CD14-positive monocyte (primary cell): ENCODE results near the gene WDR64. TPM values are rescaled to one million over a fixed set of nuclear protein-coding genes. Genes with fewer than 3 reads are reported as not detected.

ENCODE experiments used
- DNase-seq, 3 donors: peaks; one replicate each; pipeline ENCODE4 v3.0.0-alpha.2; 2011 to 2022
- H2AFZ ChIP-seq: 2 replicates; pipeline ENCODE4 v1.6.0; 2012; ENCODE audit warnings: mild to moderate bottlenecking, low read depth, low read length, inconsistent platforms; ENCODE audit not compliant: insufficient read depth, poor library complexity, severe bottlenecking
- H3K27ac ChIP-seq, 2 donors: 1 replicate in 1 of 2; 2 replicates in 1 of 2; pipeline ENCODE4 v1.5.1; 2012 to 2013; ENCODE audit warnings: low read length in 2 of 2, control low read depth in 1 of 2, inconsistent platforms in 1 of 2, low read depth in 1 of 2, mild to moderate bottlenecking in 1 of 2
- H3K27me3 ChIP-seq, 2 donors: one replicate each; pipeline versions ENCODE4 v1.6.0 to v1.6.1; 2011 to 2013; ENCODE audit warnings: low read length in 2 of 2; ENCODE audit not compliant: control insufficient read depth in 2 of 2, insufficient read depth in 2 of 2
- H3K36me3 ChIP-seq, 2 donors: replicated peaks in 1 of 2; 1 replicate in 1 of 2; 2 replicates in 1 of 2; pipeline versions ENCODE4 v1.5.1 to v1.6.1; 2012 to 2013; ENCODE audit warnings: low read length in 2 of 2, control low read depth in 1 of 2, inconsistent platforms in 1 of 2, mild to moderate bottlenecking in 1 of 2; ENCODE audit not compliant: insufficient read depth in 2 of 2, control insufficient read depth in 1 of 2
- H3K4me1 ChIP-seq, 2 donors: 1 replicate in 1 of 2; 2 replicates in 1 of 2; pipeline versions ENCODE4 v1.5.1 to v1.6.1; 2012 to 2013; ENCODE audit warnings: low read length in 2 of 2, control low read depth in 1 of 2, inconsistent platforms in 1 of 2, mild to moderate bottlenecking in 1 of 2, moderate library complexity in 1 of 2; ENCODE audit not compliant: insufficient read depth in 2 of 2, control insufficient read depth in 1 of 2
- H3K4me2 ChIP-seq: replicated peaks from 2 replicates; pipeline ENCODE3; 2012; ENCODE audit warnings: low read length, moderate library complexity, mild to moderate bottlenecking; ENCODE audit not compliant: poor library complexity, severe bottlenecking; ENCODE audit errors: extremely low read depth
- H3K4me3 ChIP-seq, 3 experiments: fragments of 200-600 bp in 1 of 3; sonication (generic) in 1 of 3; replicated peaks in 1 of 3; 1 replicate in 2 of 3; 2 replicates in 1 of 3; pipeline ENCODE4 v1.5.1; 2011 to 2013; ENCODE audit warnings: low read length in 3 of 3, mild to moderate bottlenecking in 3 of 3, control low read depth in 2 of 3, low read depth in 2 of 3, inconsistent platforms in 1 of 3, moderate library complexity in 1 of 3
- H3K79me2 ChIP-seq: 2 replicates; pipeline ENCODE4 v1.6.0; 2012; ENCODE audit warnings: mild to moderate bottlenecking, control low read depth, inconsistent platforms, low read length, moderate library complexity; ENCODE audit not compliant: insufficient read depth
- H3K9ac ChIP-seq: 2 replicates; pipeline ENCODE4 v1.6.0; 2017; ENCODE audit warnings: low read length, mild to moderate bottlenecking; ENCODE audit not compliant: insufficient read depth, poor library complexity, severe bottlenecking
- H3K9me3 ChIP-seq, 2 donors: replicated peaks in 1 of 2; 1 replicate in 1 of 2; 2 replicates in 1 of 2; pipeline versions ENCODE4 v1.5.1 to v1.6.1; 2012 to 2013; ENCODE audit warnings: low read length in 2 of 2, control low read depth in 1 of 2; ENCODE audit not compliant: control insufficient read depth in 1 of 2, insufficient read depth in 1 of 2
- H4K20me1 ChIP-seq: 2 replicates; pipeline ENCODE4 v1.6.0; 2012; ENCODE audit warnings: mild to moderate bottlenecking, low read length, control low read depth, moderate library complexity; ENCODE audit not compliant: insufficient read depth
- H3K27ac Mint-ChIP-seq, 7 donors: one replicate each; pipeline ENCODE4 v1.8.0; 2020; ENCODE audit warnings: mild to moderate bottlenecking in 7 of 7, mixed read lengths in 7 of 7, moderate library complexity in 6 of 7, inconsistent platforms in 2 of 7
- H3K27me3 Mint-ChIP-seq, 3 donors: one replicate each; pipeline ENCODE4 v1.8.0; 2021 to 2022; ENCODE audit warnings: low read depth in 3 of 3, mild to moderate bottlenecking in 3 of 3, mixed read lengths in 3 of 3, moderate library complexity in 3 of 3, inconsistent platforms in 1 of 3
- H3K36me3 Mint-ChIP-seq, 2 donors: one replicate each; pipeline ENCODE4 v1.8.0; 2020; ENCODE audit warnings: mixed read lengths in 2 of 2, inconsistent platforms in 1 of 2, mild to moderate bottlenecking in 1 of 2
- H3K4me1 Mint-ChIP-seq: one replicate; pipeline ENCODE4 v1.8.0; 2020; ENCODE audit warnings: mild to moderate bottlenecking, mixed read lengths
- H3K4me3 Mint-ChIP-seq, 2 donors: one replicate each; pipeline ENCODE4 v1.8.0; 2020; ENCODE audit warnings: mild to moderate bottlenecking in 2 of 2, mixed read lengths in 2 of 2, moderate library complexity in 1 of 2
- H3K9me3 Mint-ChIP-seq, 7 donors: one replicate each; pipeline ENCODE4 v1.8.0; 2020 to 2022; ENCODE audit warnings: mixed read lengths in 7 of 7, mild to moderate bottlenecking in 6 of 7, moderate library complexity in 6 of 7, inconsistent platforms in 2 of 7
- WGBS: methylation state at CpG from one replicate; pipeline ENCODE4 v1.1.5; 2013; ENCODE audit warnings: missing lambda C conversion rate; ENCODE audit not compliant: insufficient coverage; 5-methylcytosine and 5-hydroxymethylcytosine counted together
- intact Hi-C, 2 donors: fragments of 100-400 bp; cut with micrococcal nuclease; formaldehyde crosslinking; loops; one replicate each; pipeline versions ENCODE4 v1.15.0 to v1.15.1; 2023
- polyA plus RNA-seq, 3 donors: library from polyadenylated mRNA; depleted of rRNA in 1 of 3; unstranded in 2 of 3; stranded (reverse) in 1 of 3; fragments of 300-500 nt in 2 of 3; fragments of >200 nt in 1 of 3; fragmentation: Illumina TruSeq in 2 of 3; gene quantifications; 1 replicate in 2 of 3; 2 replicates in 1 of 3; pipeline ENCODE4 v1.2.3, GENCODE V29; 2012 to 2021
- TF ChIP-seq, protein P1 (sequence below): fragments of 200-600 bp; IDR thresholded peaks from one replicate; pipeline ENCODE4 v1.8.0; 2022; ENCODE audit warnings: antibody characterized with exemption, mild to moderate bottlenecking

Gene WDR64
- polyA plus RNA-seq, 3 donors = not detected

DNA sequence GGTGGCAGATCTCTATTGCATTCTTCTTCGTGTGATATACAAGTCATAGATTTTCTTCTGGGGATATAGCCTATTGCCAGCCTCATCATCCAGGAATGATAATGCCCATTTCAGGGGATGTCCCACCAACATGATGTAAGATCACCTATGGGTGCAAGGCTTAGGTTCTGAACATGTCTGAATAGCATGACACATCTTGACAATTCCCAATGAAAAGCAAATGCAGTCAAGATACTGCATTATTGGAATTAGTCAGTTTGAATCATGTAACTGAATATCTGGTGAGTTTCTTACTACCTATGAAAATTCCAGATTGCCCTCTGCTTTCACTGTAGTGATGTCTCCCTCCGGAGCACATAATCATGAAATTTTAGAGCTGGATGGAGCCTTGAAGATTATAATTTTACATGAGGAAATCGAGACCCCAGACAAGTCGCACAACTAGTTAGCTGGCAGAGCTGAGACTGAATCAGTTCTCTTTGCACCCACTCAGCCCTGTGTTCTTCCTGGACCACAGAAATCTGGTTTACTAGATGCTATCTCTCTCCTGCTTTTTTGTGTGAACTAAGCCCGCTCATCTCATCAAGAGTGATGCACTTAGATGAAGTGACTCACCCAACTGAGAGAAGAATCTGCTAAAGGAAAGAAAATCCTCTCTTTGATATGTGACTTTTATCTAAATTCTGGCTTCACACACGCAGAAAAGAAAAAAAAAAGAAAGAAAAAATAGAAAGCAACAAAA, 65.0 kb downstream of the WDR64 start:
- DNase-seq = no peak
- Histone ChIP-seq H3K4me2 (no peak overlapping the region), H2AFZ (no peak overlapping the region), H3K36me3 (no peaks in the 10 kb centered on the region), H4K20me1 (no peaks in the 10 kb centered on the region), H3K27ac (no peak overlapping the region), H3K79me2 (no peaks in the 10 kb centered on the region), H3K4me3 (no peak overlapping the region), H3K4me1 (no peaks in the 10 kb centered on the region), H3K27me3 (no peaks in the 10 kb centered on the region), H3K9me3 (no peaks in the 10 kb centered on the region), H3K9ac (no peak overlapping the region)
- Mint-ChIP-seq H3K27ac (no peak overlapping the region), H3K4me1 (peaks cover 3% of the 10 kb centered on the region), H3K36me3 (no peaks in the 10 kb centered on the region), H3K27me3 (peaks cover 3 to 10% (median 6%) of the 10 kb centered on the region in 3 donors), H3K4me3 (no peak overlapping the region), H3K9me3 (peaks cover 0 to 2% (median 0%) of the 10 kb centered on the region in 7 donors)
- intact Hi-C loops = no loop called here
- TF ChIP-seq, protein P1, sequence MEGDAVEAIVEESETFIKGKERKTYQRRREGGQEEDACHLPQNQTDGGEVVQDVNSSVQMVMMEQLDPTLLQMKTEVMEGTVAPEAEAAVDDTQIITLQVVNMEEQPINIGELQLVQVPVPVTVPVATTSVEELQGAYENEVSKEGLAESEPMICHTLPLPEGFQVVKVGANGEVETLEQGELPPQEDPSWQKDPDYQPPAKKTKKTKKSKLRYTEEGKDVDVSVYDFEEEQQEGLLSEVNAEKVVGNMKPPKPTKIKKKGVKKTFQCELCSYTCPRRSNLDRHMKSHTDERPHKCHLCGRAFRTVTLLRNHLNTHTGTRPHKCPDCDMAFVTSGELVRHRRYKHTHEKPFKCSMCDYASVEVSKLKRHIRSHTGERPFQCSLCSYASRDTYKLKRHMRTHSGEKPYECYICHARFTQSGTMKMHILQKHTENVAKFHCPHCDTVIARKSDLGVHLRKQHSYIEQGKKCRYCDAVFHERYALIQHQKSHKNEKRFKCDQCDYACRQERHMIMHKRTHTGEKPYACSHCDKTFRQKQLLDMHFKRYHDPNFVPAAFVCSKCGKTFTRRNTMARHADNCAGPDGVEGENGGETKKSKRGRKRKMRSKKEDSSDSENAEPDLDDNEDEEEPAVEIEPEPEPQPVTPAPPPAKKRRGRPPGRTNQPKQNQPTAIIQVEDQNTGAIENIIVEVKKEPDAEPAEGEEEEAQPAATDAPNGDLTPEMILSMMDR = no peak
- WGBS = 81% methylated on average over 2 of the region's 6 CpGs

DNA sequence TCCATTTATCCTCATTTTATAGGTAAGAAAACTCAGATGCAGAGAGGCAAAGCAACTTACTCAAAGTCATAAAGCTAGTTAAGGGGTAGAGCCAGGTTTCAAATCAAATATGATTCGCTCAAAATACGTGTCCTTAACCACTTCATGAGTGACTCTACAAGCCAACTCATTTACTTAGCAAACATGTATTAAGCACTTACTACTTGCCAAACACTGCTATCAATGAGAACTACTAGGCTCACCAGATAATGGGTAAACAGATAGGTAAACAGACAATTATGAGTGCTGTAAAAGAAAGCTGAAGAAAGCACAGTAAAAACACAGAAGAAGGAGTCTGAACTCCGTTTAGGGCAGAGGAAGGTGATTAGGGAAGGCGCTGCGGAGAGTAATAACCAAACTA, 65.9 kb downstream of the WDR64 start:
- TF ChIP-seq, protein P1 = no peak
- H3K36me3 Mint-ChIP-seq = no peaks in the 10 kb centered on the region
- Histone ChIP-seq H2AFZ (no peak overlapping the region), H3K27me3 (no peaks in the 10 kb centered on the region), H3K4me1 (no peaks in the 10 kb centered on the region), H3K79me2 (no peaks in the 10 kb centered on the region), H3K4me2 (no peak overlapping the region), H4K20me1 (no peaks in the 10 kb centered on the region), H3K27ac (no peak overlapping the region), H3K4me3 (no peak overlapping the region), H3K9me3 (no peaks in the 10 kb centered on the region), H3K9ac (no peak overlapping the region), H3K36me3 (no peaks in the 10 kb centered on the region)
- H3K27me3 Mint-ChIP-seq = peaks cover 3 to 6% (median 6%) of the 10 kb centered on the region in 3 donors
- no peak overlapping the region for H3K4me3 Mint-ChIP-seq
- H3K27ac Mint-ChIP-seq = no peak overlapping the region
- H3K9me3 Mint-ChIP-seq = peaks cover 0 to 2% (median 0%) of the 10 kb centered on the region in 7 donors
- 0% methylated on average over 1 of the region's 5 CpGs for WGBS
- intact Hi-C loops = no loop called here
- no peak for DNase-seq
- peaks cover 3% of the 10 kb centered on the region for H3K4me1 Mint-ChIP-seq
